NCI-H2196 (cell line): ENCODE results near the gene TBCD.
"Not testable (repeated sequence)": the region's sequence is repeated elsewhere in the genome, so short reads cannot be mapped to it uniquely, and the experiment has no call there.

Source experiments
- DNase-seq: peaks from one replicate; lab custom pipeline; 2025; ENCODE audit not compliant: unreplicated experiment; lab: John Stamatoyannopoulos, UW

TBCD gene

DNA sequence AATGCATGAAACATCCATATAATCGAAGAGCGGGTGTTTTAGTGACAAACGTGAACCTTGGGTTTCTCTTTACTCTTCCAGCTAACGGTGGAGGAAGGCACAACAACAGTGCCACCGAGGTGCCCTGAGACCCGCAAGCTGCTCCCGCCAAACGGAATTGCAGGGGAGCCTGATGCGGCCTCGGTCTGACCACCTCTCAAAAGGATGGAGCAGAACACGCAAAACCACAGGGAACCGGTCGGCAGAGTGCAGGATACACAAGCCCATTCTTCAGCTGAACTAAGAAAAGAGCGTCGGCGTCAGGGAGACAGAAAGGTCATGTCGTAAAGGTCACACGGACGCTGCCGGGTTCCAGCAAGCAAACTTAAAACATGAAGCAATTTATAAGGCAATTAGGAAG, 197.5 kb downstream of the TBCD start:
- no peak for DNase-seq

DNA sequence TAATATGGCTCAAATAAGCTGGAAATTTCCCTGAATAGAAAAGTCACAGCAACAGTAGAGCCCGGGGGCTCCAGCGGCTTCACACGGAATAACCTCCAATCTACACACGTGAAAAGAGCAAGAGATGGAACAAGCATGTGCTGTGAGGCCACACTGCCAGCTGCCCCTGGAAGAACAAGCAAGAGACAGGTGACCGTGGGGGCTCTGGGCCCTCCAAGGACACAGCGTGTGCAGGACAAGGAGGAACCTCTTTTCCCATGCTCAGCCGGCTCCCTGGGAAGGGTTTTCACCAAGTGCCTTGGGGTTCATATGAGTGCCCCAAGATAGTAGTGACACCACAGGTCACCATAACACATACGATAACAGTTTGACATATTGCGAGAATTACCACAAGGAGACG, 198.1 kb downstream of the TBCD start:
- no peak for DNase-seq

DNA sequence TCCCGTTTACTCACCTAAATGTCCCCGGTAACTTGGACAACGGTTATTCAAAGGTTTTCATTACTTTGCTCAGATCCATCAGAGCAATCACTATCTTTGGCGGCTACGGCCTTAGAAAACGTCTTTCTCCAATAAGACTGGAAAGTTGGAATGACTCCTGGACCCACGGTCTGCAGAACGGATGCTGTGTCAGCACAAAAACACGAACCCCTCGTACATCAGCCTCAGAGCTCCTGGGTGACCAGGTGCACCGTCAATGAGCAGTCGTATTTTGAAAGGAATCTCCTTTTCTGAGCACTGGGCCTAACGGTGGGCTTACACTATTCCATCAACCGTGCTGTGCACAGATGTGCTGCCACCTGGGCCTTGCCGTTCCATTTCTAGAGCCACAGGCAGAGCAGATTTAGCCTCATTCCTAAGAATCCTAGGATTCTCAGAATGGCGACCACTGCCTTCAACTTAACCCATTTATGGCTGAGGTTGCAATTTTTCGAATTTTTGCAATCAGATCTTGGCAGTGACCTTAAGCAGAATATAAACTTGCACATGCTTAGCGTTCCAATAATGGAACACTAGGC, 198.7 kb downstream of the TBCD start:
- no peak for DNase-seq

DNA sequence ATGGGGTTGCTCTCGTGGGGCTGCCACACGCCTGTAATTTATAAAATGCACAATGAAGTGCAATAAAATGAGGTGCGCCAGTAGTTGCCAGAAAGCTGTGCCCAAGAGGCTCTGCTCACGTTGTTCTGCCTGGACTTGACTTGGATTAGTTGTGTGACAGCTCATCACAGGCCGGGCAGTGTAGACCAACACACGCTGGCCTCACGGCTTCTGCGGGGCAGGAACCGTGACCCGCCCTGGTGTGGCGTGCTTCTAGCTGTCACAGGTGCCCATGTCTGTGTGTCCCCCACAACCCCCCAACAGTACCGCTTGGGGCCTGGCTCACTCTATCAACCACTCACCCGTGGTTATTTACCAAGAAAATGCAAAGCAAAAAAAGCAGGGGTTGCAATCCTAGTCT, 200.2 kb downstream of the TBCD start:
- no peak for DNase-seq

DNA sequence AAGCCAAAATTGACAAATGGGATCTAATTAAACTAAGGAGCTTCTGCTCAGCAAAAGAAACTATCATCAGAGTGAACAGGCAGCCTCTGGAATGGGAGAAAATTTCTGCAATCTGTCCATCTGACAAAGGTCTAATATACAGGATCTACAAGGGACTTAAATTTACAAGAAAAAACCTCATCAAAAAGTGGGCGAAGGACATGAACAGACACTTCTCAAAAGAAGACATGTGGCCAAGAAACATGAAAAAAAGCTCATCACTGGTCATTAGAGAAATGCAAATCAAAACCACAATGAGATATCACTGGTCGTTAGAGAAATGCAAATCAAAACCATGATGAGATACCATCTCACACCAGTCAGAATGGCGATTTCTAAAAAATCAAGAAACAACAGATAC, 203.2 kb downstream of the TBCD start:
- DNase-seq: not testable (repeated sequence)

DNA sequence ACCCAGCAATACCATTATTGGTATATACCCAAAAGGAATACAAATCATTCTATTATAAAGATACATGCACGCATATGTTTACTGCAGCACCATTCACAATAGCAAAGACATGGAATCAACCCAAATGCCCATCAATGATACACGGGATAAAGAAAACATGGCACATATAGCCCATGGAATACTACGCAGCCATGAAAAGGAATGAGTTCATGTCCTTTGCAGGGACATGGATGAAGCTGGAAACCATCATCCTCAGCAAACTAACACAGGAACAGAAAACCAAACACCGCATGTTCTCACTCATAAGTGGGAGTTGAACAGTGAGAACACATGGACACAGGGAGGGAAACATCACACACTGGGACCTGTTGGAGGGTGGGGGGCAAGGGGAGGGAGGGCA, 203.8 kb downstream of the TBCD start:
- DNase-seq: not testable (repeated sequence)

DNA sequence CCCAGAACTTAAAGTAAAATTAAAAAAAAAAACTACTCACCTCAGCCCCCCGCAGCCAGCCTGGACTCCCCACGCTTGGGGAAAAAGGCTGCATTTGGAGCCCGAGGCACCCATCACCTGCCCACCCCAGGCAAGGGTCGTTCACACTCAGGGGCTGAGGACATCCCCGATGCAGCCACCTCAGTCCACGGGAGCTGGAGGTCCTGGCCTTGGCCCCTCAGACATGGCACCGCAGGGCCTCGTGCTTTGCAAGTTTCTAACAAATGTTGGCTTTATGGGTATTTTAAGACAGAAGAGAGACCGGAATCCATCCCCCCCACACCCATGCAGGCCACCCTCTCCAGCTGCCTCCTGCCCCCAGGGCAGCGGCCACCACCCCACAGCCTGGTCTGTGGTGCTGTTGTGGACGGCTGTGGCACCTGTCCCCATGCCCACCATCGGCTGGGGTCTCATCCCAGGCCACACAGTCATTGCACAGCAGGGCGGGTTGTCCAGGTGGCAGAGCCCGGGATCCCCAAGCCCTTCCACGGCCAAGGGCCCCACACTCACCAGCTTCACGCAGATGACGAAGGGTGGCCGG, 204.4 kb downstream of the TBCD start:
- no peak for DNase-seq

DNA sequence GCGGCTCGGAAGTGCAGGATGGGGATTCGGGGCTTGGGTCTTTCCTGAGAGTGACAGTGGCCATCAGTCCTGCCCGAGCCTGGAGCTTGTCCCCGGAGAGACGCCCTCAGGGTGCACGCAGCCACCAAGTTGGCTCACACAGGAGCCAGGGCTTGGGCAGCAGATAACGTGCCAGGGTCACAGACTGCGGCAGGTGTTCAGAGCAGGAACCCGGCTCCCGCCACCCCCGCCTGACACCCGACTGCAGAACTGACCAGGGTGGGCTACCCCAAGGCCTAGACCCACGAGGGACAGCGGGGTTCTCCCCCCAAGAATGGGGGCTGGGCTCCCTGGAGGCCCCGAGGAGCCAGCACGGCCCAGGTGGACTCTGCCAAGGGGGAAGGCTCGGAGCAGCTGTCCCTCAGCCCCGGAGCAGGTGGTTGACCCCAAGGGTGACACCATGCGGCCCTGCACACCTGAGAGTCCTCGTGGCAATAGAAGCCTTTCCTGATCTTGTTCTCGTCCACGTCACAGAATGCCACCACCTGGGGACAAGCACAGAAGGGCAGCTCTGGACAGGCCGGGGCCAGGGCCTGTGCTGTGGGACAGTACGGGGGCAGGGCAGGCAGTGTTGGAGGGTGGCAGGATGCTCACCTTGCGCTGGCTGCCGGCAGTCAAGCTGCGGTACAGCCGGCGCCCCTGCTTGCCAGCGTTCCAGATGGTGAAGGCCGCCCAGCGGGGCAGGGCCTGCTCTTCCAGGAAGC, 205.0 kb downstream of the TBCD start:
- no peak for DNase-seq

DNA sequence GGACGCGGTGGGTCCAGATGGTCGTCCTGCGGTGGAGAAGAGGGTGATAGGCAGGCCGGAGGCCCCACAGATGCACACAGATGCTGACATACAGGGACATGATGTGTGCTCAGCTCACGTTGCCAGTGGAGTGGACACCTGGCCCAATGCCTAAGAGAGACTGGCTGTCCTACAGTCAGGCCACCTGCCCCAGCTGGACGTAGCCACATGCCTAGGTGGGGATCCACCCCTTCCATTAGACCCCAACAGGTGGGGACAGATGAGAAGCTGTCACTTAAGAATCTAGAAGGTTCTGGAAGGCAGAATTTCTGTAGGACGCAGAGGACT, 205.6 kb downstream of the TBCD start:
- DNase-seq: no peak

DNA sequence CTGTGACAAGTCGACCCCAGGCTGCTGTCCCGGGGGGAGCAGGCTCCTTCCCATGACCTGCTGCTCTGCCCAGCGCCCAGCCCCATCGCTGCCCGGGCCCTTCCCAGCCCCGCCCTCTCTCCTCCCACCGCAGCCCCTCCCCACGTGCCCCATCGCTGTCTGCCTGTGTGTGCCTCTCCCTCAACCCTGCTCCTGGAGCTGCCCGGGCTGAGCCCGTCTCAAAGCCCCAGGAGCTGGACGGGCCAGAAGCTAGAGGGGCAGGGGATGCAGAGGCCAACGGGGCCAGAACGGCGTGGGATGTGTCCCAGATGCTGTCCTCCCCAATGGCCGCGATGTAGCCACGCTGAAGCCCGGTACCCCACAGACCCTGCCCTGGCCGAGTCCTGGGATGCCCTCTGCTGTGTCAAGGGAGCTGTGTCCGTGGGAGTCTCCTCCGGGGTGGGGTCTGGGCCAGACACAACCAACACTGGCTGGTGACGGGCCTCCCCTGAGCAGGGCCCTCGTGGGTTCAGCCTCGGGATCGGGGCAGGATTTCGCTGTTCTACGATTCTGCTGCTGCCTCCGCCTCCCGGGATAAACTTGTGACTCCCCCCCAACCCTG, 206.2 kb downstream of the TBCD start:
- DNase-seq: no peak

DNA sequence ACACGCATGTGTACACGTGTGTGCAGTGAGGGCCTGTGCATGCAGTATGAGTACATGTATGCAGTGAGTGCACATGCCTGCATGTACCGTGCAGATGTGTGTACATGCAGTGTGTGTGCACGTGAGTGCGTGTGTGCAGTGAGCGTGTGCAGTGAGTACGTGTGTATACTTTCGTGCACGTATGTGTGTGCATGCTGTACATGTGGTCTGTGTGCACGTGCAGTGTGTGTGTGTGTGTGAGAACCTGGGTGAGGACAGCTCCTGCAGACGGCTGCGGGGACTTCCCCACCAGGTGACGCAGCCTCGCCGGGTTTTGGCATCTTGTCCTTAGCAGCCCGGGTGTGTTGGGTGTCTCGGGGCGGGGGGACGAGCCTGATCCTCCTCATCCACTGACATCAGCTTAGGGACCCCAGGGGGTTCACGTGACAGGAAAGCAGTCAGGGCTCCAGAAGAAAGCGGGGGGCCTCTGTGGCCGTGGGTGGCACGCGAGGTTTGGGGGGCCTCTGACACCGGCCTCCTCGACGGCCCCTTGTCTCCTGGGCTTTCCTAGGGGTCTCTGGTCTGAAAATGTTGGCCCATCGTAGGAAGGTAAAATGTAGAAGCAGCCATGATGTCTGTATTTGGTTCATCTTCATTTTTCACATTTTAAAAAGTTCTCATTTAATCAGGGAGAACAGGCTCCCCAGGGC, 207.5 kb downstream of the TBCD start:
- no peak for DNase-seq

DNA sequence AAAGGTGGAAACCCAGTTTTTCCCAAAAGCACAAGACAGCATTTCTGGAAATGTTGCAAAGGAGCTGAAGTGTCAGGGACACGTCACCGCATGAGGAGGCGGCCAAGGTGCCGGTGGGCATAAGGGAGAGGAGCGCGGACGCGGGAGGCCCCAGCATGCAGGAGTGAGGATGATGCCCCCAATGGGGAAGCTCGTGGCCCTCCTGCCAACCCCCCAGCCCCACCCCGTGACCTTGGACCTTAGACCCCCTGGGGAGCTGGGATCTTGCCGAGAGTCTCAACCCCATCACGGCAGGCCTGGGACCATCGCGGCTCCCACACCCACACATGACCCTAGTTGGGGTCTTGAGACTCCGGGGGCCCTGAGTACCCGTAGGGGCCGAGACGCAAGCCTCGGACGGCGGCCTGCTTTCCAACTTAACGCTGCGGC, 208.1 kb downstream of the TBCD start:
- no peak for DNase-seq

DNA sequence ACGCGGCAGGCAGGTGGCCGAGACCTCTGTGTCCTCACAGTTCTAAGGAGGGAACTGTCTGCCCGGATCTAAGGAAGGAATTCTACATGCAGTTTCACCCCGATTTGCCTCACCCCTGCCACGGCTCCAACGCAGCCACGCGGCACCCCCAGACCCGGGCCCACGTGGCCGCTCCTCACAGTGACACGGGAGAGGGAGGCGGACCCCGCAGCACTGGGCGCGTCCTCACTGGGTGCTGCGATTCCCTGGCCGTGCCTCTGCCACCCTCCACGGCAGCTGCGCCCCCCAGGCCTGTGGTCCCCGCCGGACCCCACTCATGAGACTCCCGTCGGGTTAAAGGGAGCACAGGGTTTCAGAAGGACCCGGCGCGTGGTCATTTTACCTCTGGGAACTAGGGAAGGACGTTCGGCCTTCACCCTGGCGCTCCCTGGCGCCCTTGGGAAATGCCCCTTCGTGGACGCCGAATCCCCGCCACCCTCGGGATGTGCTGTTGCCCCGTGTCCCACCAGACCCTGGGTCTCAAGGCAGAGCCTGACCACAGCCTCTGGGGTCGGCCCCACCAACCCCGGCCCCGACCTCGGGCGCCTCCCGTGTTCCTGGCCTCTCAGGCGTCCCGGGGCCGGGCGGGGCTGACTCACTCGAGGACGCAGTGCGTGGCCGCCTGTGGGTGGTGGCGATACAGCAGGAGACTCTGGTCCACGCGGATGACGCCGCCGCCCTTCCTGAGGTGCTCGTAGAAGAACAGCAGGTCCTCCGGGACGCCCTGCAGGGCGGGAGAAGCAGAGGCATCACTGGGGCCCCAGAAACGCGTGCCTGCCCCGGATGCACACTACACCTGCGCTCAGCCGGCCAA, 208.8 kb downstream of the TBCD start:
- DNase-seq: no peak

DNA sequence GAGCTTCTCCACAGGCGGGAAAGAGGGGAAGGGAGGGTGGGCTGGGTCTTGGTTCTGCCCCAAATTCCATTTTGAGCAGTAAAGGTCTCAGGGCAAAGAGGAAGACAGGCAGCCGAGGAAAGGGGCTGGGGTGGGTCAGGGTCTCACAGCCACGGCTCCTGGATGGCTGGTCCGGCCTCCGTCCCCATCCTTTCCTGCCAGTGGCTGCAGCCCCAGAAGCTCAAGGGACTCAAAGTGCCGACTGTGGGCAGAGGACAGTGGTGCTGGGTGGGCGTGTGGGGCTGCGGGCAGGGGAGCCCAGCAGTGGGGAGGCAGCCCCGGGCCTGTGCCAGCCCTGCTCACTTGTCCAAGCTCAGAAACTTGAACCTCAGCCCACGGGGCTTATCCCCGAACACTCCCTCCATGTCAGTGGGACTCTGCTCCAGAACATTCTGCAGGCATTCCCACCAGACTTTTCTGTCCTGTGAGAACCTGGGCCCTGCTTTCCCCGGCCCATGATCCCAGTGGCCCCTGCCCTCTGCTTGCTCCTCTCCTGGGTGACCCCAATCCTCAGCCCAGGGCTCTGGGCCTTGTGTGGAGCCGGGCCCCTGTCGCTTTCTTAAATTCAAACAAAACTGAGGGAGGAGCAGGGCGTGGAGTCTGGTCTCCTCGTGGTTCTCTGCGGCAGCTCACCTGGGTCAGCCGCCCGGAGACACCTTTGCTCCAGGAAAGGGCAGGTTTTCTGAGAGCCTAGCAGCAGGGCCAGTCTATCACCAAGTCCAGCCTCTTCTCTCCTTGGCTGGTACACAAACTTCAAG, 209.7 kb downstream of the TBCD start:
- DNase-seq: no peak

DNA sequence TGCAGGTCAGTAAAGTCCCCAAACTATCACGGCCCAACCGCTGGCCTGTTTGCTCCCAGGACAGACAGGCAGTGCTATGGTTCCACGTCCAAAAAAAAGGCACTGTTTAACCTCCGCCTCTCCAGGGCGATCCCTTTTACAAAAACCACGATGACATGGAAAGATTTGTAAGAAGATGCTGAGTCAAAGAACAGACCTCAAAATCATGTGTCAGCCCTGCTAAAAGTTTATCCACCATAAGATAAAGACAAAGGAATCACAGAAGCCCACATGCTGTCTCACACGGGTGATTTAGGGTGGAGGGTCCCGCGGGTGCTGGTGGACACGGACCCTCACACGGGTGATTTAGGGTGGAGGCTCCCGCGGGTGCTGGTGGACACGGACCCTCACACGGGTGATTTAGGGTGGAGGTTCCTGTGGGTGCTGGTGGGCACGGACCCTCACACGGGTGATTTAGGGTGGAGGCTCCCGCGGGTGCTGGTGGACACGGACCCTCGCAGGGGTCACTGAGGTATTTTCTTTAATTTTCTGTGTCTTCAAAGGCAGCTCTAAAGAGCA, 210.4 kb downstream of the TBCD start:
- DNase-seq: no peak

DNA sequence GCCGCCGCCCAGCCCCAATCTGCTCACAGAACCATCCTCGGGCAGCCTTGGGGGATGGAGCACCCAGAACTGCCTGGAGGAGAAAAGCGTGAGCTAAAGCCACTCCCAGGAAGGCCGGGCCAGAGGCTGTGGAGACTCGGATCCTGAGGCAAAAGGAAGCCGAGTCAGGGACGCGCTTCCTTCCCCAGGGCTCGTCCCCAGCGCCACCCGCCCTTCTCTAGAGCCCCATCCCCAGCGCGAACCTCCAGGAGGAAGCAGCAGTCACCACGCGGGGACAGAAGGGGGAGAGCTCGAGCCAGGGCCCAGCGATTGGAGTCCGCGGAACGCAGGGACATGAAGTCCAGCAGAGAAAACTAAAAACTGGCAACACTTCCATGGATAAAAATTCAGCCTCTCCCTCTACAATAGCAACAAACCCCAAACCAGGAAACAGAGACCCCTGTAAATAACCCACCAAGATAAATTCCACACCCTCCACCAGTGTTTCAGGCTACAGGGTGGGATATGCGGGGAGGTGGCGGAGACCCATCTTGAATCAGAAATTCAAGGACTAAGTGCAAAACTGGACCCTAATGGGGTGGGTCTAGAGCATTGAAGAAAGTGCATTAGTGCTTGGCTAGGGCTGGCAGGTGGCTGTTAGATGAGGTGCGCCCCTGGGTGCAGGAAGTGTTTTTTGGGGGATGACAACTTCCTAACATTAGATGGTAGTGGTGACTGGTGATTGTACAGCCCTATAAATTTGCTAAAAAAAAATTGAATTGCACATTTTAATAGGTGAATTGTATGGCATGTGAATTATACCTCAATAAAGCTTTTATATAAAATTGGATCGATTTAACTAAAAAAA, 211.5 kb downstream of the TBCD start:
- no peak for DNase-seq

DNA sequence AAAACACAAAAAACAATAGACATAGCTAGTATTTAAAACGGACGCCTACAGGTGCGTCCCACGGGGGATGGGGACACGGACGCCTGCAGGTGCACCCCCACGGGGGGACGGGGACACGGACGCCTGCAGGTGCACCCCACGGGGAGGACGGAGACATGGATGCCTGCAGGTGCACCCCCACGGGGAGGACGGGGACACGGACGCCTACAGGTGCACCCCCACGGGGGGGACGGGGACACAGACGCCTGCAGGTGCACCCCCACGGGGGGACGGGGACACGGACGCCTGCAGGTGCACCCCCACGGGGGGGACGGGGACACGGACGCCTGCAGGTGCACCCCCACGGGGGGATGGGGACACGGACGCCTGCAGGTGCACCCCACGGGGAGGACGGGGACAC, 212.6 kb downstream of the TBCD start:
- DNase-seq: not testable (repeated sequence)

DNA sequence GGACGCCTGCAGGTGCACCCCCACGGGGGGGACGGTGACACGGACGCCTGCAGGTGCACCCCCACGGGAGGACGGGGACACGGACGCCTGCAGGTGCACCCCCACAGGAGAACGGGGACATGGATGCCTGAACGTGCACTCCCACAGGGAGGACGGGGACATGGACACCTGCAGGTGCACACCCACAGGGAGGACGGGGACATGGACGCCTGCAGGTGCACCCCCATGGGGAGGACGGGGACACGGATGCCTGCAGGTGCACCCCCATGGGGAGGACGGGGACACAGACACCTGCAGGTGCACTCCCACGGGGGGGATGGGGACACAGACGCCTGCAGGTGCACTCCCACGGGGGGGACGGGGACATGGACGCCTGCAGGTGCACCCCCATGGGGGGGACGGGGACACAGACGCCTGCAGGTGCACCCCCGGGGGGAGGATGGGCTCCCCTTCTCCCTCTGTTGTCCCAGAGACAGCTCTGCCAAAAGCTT, 213.0 kb downstream of the TBCD start:
- no peak for DNase-seq

DNA sequence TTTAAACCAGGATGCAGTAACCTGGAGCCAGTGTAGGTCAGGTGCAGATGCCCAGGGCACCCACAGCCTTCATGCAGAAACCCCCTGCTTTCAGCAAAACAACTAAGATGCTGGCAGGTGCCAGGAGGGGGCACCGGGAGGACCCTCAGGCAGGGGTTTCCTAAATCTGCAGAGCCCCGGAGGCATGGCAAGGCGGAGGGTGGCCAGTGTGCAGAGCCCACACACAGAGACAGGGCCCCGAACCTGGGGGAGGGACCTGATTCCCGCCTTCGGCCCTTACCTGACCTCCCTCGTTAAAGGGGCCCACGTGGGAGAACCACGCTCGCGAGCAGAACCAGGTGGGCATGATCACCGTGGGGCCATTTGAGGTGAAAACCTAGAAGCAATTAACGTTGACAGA, 213.5 kb downstream of the TBCD start:
- no peak for DNase-seq
